Mammary epithelial cell (primary cell): Measurements from ENCODE around the gene CLEC2L.

Experiments
- EZH2 ChIP-seq: IDR thresholded peaks from 2 replicates; pipeline ENCODE4 v1.6.1; 2012; ENCODE audit warnings: low read length, inconsistent platforms, borderline replicate concordance
- TF ChIP-seq, protein P1 (sequence below), 2 donors: IDR thresholded peaks in 1 of 2; conservative IDR thresholded peaks in 1 of 2; 2 replicates each; pipeline ENCODE4 v1.5.1; 2011 to 2012; ENCODE audit warnings: inconsistent platforms in 2 of 2, low read length in 2 of 2, mild to moderate bottlenecking in 2 of 2, control low read depth in 1 of 2, low read depth in 1 of 2; ENCODE audit not compliant: insufficient read depth in 1 of 2; ENCODE audit errors: extremely low read depth in 1 of 2

DNA sequence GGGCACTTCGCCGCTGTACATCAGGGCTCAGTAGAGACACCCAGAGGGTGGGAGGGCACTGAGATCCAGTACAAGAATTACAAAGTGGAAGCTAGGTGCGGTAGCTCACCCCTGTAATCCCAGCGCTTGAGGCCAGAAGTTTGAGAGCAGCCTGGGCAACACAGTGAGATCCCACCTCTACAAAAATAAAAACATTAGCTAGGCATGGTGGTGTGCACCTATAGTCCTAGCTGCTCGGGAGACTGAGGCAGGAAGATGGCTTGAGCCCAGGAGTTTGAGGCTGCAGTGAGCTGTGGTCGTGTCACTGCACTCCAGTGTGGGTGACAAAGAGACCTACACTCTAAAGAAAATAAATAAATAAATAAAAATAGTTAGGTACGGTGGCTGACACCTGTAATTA, 64.0 kb downstream of the CLEC2L start:
- TF ChIP-seq, protein P1, sequence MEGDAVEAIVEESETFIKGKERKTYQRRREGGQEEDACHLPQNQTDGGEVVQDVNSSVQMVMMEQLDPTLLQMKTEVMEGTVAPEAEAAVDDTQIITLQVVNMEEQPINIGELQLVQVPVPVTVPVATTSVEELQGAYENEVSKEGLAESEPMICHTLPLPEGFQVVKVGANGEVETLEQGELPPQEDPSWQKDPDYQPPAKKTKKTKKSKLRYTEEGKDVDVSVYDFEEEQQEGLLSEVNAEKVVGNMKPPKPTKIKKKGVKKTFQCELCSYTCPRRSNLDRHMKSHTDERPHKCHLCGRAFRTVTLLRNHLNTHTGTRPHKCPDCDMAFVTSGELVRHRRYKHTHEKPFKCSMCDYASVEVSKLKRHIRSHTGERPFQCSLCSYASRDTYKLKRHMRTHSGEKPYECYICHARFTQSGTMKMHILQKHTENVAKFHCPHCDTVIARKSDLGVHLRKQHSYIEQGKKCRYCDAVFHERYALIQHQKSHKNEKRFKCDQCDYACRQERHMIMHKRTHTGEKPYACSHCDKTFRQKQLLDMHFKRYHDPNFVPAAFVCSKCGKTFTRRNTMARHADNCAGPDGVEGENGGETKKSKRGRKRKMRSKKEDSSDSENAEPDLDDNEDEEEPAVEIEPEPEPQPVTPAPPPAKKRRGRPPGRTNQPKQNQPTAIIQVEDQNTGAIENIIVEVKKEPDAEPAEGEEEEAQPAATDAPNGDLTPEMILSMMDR (conservative IDR thresholded peaks at IDR 0.05 in 1 of 2, IDR thresholded peaks at IDR 0.05 in 1 of 2; ENCODE audit: extremely low read depth in 1 of 2, insufficient read depth in 1 of 2, low read depth in 1 of 2, low read length in 2 of 2), result no peak
- TF ChIP-seq EZH2, result no peak
